HG03460 (cell line): ENCODE data around the gene PKNOX2.

Experiments used
- ATAC-seq: cut with Tn5 transposase; IDR thresholded peaks from one replicate; pipeline ENCODE4 v1.9.1; 2021; ENCODE audit not compliant: unreplicated experiment

Gene PKNOX2

DNA sequence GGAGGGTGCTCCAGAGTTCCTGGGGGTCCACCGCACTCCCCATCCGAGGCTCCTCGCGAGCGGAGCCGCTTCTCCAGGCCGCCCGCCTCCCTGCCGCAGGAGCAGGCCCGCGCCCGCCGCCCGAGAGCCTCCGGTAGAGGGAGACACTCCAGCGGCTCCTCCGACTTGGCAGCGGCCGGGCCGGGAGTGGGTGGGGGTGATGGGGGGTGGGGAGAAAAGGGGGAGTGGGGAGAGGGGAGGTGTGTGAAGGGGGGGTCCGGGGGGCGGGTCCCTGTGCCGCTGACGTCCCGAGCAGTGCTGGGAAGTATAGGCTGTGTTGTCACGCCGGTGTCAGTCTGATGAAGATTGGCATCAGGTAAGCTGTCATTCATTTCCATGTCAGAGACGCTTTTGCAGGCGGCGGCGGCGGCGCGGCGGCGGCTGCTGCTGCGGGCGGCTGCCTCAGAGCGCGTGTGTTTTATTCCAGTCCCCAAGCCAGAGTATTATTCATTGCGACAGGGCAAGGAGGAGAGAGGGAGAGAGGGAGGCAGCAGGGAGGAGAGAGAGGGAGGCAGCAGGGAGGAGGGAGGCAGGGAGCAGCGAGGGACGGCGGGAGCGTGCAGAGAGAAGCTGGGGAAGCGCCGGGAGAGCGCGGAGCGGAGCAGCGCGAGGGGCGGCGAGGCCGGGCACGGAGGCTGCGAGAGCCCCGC lies at the start of gene PKNOX2:
Gene PKNOX2 (plus strand): TSS at position 330 of the 689 bp plus-strand sequence. CDS start 186,555 bp downstream, outside the sequence.
- no peak for ATAC-seq

DNA sequence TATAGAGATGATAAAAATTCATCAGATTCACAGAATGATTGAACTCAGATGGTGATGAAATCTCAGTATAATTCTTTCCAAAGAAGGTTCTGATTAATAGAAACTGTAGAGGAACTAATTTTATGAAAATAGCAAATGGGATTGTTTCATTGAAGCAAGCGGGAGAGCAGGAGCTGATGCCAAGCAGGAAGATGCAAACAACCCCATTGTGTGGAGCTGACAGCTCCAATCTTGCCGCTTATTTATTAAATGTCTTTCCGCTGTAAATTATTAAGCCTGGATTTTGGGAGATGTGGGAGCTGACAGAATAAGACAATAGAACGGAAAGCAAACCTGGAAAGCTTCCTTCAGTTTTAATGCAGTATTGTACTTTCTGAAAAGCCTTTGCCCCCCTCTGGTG lies 47.1 kb upstream of the PKNOX2 start:
- no peak for ATAC-seq

GRCh38 chr11:125123194-125123946 lies 41.2 kb upstream of the PKNOX2 start:
- no peak for ATAC-seq

DNA sequence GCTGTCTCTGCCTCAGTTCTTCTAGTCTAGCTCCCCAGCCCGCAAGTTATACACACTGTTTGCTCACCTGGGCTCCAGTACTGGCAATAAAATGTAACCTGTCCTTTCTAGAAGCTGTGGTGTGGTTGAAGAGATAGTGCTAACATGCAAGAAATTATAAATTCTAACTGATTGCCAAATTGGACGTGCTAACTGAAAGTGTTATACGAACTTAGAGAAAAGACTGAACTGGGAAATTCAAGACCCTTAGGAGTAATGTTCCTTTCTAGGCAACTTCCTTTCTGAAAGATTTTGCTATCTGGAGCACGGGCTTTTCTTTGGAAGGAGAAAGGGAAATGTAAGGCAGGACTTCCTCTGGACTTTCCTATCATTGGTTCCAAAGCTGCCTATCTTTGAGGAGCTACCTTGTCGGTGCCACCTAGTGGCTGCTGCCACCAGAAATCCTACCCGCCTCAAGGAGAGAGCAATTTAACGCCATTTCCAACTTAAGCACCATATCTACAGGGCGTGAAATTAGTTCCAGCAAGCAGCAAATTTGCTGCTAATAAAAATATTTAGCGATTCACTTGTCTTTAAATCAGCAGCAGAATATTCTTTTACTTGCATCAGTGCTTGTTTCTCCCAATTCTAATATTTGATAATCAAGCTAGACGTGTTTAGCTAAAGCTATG lies 40.5 kb upstream of the PKNOX2 start:
- no peak for ATAC-seq

- no peak for ATAC-seq
Observed at GRCh38 chr11:125124618-125124992, 39.9 kb upstream of the PKNOX2 start.

- ATAC-seq = no peak
Observed at GRCh38 chr11:125128450-125128849, 36.1 kb upstream of the PKNOX2 start.

DNA sequence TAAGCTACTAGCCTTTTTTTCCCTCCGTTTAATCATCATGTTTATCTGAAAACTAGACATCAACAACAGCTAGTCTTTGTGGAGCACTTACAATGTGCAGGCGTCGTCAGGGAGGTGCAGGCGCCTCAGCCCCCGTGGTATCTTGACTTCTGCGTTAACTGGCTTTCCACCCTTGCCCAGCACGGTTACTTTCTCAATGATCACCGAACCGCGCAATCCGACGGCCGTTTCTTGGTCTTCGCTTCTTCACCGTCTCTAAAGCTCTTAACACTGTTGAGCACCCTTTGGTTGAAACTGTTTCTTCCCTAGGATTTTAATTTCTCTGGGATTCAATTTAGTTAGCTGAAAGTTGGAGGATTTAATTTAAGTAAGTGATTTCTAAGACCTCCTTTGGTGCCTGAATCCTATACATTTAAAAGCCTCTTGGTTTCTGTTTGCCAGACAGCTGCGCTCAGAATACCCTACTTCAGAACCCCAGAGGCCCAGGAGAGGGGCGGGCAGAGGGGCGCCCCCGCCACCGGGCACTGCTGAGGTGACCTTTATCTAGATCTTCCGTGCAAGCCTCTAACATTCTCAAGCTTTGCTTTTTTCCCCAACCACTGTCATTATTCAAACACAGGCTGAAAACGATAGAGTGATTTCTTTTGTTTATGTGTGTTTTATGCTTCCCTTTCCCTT lies 35.1 kb upstream of the PKNOX2 start:
- no peak for ATAC-seq

GRCh38 chr11:125132071-125132470 lies 32.5 kb upstream of the PKNOX2 start:
- no peak for ATAC-seq

DNA sequence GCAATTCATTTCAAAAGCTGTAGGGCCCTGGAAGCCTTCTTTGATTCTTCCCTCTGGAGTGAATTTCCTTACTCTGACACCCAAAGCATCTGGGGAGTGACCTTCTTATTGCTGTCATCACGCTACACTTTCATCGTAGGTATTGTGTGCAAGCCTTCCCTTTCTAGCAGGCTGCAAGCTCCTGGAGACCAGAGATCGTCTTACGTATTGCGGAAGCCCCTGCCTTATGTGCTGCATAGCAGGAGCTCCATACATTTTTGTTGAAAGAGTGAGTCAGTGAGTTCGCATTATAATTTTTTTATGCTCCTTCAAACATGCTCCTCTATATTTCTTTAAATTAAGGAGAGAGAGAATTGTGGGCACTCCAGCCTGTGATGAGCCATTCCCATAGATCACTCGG lies 32.0 kb upstream of the PKNOX2 start:
- no peak for ATAC-seq

DNA sequence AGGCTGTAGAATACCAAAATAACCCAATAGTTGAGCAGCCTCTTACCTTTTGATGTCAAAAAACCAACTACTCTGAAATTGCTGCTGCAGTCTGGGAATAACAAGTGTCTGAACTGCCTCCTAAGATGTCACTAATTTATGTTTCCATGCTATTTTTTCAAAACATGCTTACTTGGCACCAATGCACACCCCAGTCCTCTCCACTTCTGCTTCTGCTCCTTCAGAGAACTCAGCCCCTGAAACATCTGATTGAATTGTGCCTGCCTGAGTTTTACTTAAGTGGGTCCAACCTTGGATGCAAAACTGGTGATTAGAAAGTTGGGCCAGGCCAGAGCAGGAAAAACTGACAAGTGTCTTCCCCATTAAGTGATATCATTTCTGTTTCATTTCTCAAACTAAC lies 28.6 kb upstream of the PKNOX2 start:
- ATAC-seq = no peak

GRCh38 chr11:125138966-125139365 lies 25.6 kb upstream of the PKNOX2 start:
- ATAC-seq = no peak

DNA sequence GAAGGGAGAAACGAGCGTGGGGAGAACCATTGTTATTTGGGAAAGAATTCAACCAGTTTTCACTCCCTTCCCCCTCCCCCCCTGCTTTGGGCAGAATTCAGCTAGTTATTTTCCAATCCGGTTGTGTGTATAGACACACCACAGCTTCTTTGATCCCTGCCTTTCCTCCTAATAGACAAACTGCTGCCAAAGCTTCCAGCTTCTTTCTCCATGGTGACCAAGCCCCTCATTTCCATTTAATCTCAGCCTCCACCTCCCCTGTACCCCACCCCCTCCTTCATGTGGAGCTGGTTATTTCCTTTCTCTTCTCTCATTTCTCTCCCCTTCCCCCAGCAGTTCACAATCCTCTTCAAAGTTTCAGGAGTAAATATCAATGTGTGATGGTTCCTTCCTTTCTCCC lies 24.8 kb upstream of the PKNOX2 start:
- no peak for ATAC-seq

- no peak for ATAC-seq
Observed at GRCh38 chr11:125140233-125140632, 24.3 kb upstream of the PKNOX2 start.

DNA sequence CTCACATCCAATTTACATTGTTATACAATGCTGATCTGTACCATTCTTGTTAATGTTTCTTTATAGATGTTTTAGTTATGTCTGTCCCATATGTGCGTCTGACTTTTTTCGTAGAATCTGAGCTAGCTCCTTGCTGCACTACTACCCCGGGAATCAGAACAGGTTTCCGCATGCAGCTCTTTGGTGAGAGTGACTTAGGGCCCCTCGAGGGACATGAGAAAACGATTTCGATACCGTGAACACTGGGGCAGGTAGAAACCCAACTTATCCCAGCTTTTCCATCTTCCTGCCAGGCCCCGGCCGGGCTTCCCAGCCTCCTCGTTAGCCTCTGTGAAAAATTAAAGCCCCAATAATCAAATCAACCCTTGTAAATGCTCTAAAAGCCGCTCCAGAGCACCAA lies 23.4 kb upstream of the PKNOX2 start:
- no peak for ATAC-seq

- no peak for ATAC-seq
Observed at GRCh38 chr11:125141686-125142535, 22.6 kb upstream of the PKNOX2 start.

DNA sequence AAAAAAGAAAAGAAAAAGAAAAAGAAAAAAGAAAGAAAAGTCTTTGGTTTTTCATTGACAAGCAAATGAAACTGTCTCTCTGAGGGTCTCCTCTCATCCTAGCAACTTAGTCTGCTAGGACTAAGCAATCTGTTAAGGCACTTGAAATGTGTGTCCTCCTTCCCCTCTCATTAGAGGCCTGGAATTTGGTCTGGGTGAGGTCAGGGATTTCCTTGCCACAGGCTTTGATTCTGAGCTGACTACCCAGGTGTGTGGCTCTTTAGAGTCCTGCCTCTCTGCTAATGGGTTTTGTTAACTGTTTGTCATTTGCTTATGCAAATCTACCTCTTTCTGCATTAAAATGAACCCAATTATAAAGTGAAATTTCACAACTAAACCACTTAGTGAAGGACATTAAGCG lies 18.3 kb upstream of the PKNOX2 start:
- no peak for ATAC-seq

DNA sequence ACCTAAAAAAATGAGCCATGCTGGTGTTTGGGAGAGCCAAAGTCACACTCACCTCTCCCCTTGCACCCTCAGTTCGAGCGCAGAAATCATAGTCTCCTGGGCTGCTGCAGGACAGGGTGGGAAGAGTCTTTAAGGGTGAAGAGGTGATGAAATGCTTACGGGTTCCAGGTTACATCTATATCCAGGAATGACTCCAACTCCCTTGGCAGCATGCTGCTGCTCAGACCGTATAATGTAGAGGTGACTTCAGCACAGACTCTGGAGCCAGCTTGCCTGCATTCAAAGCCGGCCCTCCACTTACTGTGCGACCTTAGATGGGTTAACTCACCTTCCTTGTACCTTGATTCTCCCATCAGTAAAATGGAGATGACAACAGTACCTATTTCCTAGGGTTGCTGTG lies 17.3 kb upstream of the PKNOX2 start:
- no peak for ATAC-seq

DNA sequence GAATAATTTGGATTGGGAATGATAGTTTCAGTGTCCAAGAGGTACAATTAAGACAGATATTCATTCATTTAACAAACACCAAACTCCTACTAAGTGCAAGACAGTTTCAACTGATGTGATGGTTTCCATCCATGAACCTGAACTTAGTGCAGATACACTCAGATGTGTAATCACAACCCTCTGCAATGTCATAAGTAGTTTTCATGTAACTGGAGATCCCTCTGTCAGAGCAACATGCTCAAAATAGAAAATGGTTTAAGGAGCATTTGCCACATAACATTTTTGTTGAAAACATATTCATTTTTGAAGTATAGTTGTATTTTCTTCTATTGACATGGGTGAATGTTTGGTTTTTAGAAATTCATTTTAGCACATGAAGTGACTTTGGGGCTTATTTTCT lies 16.5 kb upstream of the PKNOX2 start:
- no peak for ATAC-seq

DNA sequence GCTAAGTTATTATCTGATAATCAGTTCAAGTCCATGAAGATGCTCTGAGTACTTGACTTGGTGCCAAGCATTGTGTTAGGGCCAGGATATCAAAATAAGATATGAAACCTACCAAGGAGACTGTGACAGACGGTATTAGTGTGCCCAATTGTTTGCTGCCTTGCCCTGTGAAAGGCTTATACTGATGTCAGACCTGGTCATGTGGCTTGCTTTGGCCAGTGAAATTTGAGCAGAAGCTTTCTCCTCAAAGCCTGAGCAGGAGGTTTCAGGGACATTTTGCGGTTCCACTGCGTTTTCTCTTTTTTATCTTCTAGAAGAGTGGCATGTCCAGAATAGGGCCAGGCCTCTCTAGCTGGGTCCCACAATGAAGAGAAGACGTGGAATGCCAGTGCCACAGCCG lies 15.8 kb upstream of the PKNOX2 start:
- ATAC-seq = no peak

GRCh38 chr11:125153837-125154236 lies 10.7 kb upstream of the PKNOX2 start:
- ATAC-seq = no peak
